T47D (cell line): Measurements from ENCODE around the gene MVB12B.

Source experiments
- DNase-seq, 2 experiments: peaks; one replicate each; pipeline versions ENCODE4 v3.0.0 to v3.0.0-alpha.2; 2011 to 2012; ENCODE audit warnings: low read depth in 1 of 2, low spot score in 1 of 2
- JUND ChIP-seq: IDR thresholded peaks from 2 replicates; pipeline ENCODE4 v1.6.1; 2012; ENCODE audit warnings: low read depth
- in situ Hi-C: cut with HindIII; loops from 2 replicates; pipeline ENCODE4 v1.10.0; 2016; ENCODE audit warnings: low sequenced_read_pairs, low pct_unique_long_range_greater_than_20kb

MVB12B gene

DNA sequence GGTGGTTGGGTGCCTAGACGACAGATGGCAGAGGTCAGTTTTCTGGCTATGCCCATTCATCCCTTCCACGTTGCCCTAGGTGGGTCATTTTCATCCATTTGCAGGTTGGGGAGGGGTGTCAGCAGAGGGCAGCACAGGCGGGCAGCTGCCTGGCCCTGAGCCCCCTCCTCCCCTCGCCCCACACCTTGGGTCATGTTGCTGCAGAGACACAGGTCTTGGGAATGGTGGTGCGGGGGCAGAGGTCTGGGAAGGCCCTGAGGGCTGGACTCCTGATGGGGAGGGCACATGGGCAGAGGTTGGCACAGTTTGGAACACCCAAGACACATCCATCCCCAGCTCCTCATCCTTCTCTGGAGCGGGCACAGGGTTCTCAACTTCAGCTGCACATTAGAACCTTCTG lies 183.9 kb downstream of the MVB12B start:
- no peak for DNase-seq
- no peak for TF ChIP-seq JUND
- in situ Hi-C loops: no loop called here

DNA sequence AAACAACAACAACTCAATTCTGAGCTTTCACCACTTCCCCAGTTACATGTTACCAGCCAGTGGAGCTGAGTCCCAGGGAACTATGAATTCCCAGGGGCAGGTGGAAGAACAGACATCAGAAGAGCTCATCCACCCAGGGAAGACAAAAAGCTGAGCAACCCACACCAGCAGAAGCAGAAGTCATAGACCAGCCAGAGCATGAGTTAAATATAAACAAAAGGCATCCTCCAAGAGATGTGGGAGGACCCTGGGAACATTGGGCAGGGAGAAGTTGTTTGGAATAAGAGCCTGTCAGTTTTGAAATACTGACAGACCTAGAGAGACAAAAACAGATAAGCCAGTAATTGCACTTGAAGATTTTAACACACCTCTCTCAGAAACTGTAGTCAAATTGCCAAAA lies 184.8 kb downstream of the MVB12B start:
- DNase-seq: no peak
- TF ChIP-seq JUND: no peak
- in situ Hi-C loops: no loop called here

DNA sequence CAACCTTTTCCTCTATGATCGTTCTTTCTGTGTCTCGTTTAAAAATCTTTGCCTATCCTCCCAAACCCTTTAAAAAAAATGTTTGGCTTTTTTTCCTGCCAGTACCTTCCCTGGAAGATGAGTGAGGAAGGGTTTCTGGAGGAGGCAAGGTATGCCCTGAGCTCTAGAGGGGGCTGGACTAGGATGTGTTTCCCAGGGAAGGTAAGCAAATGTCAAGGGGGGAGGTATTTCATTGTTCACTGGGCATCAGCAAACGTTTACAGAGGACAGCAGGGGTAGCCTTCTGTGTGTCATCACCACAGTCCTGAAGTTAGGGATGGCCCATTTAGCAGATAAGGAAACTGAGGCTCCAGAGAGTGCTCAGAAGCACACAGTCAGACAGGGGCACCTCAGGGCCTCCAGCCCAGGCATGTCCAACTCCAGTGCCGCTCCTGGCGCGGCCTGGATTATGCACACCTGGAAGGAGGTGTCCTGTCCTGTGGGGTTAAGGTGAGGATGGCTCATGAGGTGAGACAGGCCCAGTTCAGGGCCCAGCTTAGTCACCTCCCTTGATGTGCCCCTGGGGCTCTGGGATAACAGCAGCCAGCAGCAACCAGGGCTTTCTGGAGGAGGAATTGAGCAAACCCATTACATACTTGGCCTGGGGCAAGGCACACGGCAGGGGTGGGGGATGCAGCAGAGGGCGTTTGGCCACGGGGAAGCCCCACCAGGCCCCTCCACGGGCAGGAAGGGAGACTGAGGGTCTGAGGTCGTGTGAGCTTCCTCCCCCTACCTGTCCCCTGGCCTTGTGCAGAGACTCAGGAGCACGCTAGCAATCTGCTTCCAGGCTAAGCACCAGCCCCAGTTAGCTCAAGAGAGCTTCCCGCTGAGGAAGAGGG lies 186.8 kb downstream of the MVB12B start:
- TF ChIP-seq JUND: no peak
- DNase-seq: no peak
- in situ Hi-C loops: no loop called here

DNA sequence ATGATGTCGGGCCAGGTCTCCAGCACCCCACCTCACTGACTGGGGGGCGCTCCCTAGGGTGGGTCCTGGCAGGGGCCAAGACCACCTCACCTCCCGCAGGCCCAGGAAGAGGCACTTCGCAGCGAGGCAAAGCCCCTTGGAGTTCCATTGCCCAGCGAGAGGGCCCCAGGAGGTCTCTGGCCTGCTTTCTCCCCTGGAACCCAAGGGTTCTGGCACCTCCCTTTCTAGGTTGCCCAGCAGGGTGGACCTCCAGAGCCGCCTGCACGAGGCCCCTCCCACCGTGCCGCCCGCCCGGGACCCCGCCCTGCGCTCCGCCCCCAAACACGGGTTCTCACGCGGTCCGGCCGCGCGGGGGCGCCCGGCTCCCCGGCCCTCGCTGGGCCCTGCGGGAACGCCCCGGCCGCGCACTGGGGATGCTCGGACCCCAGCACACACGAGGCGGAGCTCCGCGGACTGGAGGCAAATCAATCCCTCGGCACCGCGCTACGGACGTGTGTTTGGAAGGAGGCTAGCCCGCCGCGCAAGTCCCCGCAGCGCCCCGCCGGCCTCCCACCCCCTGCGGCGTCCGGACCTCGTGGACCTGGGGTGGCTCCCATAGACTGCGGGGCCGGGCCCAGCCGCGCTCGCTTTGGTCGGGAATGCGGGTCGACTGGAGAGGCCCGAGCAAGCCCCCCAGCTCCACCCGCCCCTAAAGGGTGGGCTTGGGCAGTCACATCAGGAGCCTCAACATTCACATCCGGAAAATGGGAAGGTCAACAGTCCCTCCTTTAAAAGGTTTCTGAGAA lies 187.6 kb downstream of the MVB12B start:
- TF ChIP-seq JUND: no peak
- in situ Hi-C loops: no loop called here
- peak; percentile 69 to 72 for DNase-seq

DNA sequence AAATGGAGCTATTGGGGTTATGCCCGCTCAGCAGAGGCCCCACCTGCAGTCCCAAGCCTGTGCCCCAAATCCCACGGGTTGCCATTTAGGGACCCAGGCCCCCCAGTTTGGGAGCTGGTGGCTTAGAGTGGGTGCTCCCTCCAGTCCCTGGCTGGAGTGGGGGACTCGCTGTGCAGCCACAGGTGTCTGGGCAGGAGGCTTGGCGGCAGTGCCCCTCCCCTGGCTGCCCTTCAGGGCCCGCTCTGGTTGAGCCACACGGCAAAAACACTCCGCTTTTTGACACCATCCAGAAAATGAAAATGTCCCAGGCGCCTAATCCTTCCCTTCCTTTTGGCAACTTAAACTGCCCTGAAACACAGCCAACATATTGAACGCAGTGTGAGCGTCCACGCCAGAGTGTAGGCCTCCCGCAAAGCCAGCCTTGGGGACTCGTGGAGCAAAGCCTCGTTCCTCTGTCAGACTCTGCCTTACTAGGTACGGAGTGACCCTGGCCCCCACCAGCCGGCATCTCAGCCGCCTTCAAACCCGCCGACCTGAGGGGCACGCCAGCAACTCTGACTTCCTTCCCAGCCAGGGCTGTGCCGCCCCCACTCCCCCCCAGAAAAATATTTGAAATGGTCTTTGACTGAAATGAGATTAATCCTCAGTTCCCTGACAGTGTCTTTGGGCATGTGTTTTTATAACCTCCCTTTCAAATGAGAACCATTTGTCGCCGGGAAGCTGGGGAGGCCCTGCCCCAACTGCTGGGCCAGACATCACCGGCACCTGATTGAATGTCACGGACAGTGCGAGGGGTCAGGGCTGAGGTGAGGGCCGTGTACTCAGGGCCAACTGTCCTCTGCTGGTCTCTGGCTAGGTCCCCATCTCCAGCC lies 188.6 kb downstream of the MVB12B start:
- no peak for DNase-seq
- in situ Hi-C loops: no loop called here
- TF ChIP-seq JUND: no peak

DNA sequence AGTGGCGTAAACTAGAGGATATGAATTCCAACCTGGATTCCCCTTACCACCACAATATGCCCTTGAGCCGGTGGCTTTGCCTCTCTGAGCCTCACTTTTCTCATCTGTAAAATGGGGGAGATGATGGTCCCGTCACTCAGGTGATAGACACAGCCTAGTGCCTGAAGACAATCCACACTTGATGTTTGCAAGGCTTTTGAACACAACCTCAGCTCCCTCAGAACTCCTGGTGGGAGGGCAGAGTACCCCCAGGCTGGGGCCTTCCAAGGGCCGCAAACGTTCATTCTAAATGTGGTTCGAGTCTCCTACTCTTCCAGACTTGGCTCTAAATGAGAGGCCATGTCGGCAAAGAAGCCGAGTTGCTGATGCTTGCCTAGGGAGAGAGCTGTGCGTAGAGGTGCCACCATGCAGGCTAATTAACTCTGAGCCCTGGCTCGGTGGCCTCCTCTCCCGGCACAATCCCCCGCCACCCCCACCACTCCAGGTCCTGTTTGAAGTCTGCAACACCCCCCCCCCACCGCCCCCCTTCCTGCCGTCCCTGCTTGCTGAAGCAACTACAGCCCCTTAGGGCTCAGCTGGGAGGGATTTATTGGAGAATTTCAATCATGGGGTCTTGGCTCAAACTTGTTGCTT lies 189.4 kb downstream of the MVB12B start:
- TF ChIP-seq JUND: no peak
- no peak for DNase-seq
- in situ Hi-C loops: no loop called here

DNA sequence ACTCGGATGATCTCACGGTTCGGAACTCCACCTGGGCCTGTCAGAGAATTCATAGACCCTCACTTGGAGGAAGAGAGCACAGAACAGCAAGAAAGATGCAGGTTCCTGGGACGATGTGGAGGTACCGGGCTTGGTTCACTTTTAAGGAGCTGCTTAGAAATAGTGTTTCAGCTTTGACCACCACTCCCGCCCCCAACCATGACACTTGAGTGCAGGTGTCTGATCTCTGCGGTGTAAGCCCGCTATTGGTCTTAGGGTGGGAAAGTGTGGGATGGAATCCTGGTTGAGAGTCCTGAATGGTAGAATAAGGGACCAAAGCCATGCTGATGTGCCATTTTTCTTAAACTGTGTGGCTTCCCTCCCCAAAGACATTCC lies 189.9 kb downstream of the MVB12B start:
- no peak for TF ChIP-seq JUND
- in situ Hi-C loops: no loop called here
- no peak for DNase-seq

DNA sequence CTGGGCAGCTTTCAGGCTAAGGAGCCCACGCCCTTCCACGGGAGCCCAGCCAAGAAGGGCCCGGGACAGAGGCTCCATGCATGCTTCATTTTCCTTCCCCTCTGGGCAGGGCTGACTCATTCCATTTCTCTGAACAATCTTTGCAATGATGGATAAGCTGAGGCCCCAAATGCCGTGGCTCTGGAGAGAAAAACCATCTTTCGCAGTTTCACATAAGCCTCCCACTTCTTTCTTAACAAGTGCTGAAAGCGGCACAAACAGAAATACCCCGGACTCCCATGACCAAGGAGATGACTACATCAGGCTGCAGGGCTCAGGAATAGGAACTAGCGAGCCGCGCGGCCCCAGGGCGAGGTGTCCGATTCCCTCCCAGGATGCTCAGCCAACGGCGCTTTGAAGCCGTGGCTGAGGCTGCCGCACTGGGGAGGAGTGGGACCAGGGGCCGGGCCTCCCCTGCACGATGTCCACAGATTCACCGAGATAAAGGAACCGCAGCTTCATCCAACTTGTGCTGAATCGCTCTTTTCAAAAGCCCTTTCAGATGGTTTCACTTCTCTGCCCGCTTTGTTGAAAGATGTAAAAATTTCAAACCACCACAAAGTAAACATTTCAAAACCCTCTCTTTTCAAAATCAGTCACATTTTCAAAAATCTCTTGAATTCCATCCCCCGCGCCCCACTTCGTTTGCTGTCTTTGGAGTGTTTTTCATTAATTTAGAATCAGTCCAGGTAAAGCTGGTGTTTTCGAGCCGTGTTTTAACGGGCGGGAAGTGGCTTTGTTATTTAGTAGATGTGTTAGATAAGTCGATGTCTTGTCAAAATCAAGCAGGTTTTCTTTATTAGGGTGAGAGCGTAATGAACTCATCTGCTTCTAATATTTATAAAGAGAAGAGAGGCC lies 190.6 kb downstream of the MVB12B start:
- in situ Hi-C loops: no loop called here
- peak; percentile 32 to 51 for DNase-seq
- TF ChIP-seq JUND: no peak

DNA sequence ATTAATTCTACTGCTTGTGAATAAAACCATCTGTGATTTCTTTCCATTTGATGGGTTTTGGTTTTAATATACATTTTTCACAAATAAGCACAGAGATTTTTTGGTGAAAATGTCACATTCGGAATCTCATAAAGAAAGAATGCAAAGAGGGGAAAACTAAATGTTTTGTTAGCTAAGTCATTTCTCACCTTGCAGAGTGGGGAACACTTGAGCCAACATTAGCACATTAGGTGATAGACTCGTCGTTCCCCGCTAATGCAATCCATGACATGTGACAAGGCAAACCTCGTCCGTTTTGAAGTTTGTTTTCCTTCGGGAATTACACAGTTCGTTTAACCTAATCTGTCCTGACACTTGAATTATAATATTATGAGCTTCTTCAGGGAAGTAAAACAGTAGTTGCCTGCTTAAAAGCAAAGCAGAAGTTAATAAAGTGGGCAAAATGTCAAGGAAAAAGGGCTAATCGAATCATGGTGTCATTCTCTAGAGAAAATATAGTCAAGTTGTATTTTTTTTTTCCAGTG lies 191.3 kb downstream of the MVB12B start:
- TF ChIP-seq JUND: no peak
- in situ Hi-C loops: no loop called here
- DNase-seq: no peak

- in situ Hi-C loops: no loop called here
- no peak for DNase-seq
- no peak for TF ChIP-seq JUND
Measured at GRCh38 chr9:126518763-126519162, 192.1 kb downstream of the MVB12B start.
